Measurements from ENCODE around the gene KHDC4. TPM values are rescaled to one million over a fixed set of nuclear protein-coding genes. Genes with fewer than 3 reads are reported as not detected.
"Not testable (repeated sequence)": the region's sequence is repeated elsewhere in the genome, so short reads cannot be mapped to it uniquely, and the experiment has no call there.

KHDC4 gene
- total RNA-seq, 1 donor from 2014 or later = 83.5 TPM

DNA sequence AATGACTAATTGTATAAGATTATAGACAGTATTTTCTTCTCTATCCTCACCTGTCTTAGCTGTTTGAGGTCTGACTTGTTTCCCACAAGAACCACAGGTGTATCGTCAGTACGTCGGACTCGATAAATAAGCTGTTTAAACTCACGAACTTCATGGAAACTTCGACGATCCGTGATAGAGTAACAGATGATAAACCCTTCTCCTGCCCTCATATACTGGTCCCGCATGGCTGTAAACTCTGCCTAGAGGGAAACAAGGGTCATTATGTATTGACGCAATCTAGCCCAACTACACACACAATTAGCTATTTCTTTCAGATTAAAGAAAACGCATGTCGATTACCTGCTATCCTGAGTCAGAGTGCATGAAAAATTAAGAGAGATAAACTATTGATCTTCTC is 30.0 kb downstream of the KHDC4 start:
- Mint-ChIP-seq H3K36me3 (ENCODE audit: low read depth) (peaks cover 67% of the 10 kb centered on the region), H3K27ac (no peak overlapping the region), H3K4me3 (ENCODE audit: low read depth) (no peak overlapping the region), H3K27me3 (ENCODE audit: low read depth) (no peaks in the 10 kb centered on the region), H3K4me1 (ENCODE audit: low read depth) (no peaks in the 10 kb centered on the region), H3K9me3 (no peaks in the 10 kb centered on the region)
- no peak for DNase-seq (ENCODE audit: low spot score)
- intact Hi-C loops (cut with micrococcal nuclease) = no loop called here

DNA sequence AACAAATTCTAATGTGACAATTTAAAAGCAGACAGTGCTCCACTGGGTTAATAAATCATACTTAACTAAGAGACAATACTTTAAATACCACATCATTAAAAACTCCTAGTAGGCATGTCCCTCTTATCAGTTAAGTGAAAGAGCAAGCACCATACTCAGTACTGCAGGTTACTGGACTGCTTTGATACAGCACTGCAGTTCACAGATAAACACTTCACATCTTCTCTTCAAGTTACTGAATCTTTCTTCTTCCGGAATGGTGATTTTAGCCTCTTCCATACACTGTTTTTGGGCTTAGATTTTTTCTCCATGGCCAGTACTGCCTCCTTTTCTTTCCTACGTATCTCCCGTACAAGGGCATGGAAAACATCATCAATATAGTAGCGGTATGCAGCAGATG is 34.1 kb downstream of the KHDC4 start:
- H3K4me1 Mint-ChIP-seq (ENCODE audit: low read depth) = peaks cover 2% of the 10 kb centered on the region

DNA sequence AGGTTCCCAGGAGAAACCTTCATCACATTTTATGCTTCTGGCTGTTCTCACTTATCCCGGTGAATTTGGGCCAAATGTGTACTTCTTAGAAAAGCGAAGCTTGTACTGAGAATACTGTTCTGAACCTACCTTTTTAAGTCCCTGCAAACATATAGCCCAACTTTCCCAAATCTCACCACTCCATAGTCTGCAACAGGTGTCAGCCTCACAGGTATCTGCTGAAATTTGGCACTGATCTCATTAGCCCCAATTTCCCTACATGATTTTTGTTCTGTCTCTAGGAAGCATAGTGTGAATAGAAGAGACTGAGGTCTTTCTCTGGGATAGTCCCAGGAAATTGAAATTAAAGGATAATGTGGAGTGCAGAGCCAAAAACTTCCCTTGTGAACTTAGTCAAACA is 34.5 kb downstream of the KHDC4 start:
- intact Hi-C loops (cut with micrococcal nuclease) = no loop called here
- DNase-seq (ENCODE audit: low spot score) = no peak
- no peaks in the 10 kb centered on the region for H3K9me3 Mint-ChIP-seq
- H3K4me1 Mint-ChIP-seq (ENCODE audit: low read depth) = peaks cover 2% of the 10 kb centered on the region
- no peak overlapping the region for H3K4me3 Mint-ChIP-seq (ENCODE audit: low read depth)
- H3K36me3 Mint-ChIP-seq (ENCODE audit: low read depth) = peaks cover 55% of the 10 kb centered on the region
- H3K27ac Mint-ChIP-seq = no peak overlapping the region
- no peaks in the 10 kb centered on the region for H3K27me3 Mint-ChIP-seq (ENCODE audit: low read depth)

More for the DNA sequence above, 34.1 kb downstream of the KHDC4 start:
- DNase-seq (ENCODE audit: low spot score) = no peak
- no peak overlapping the region for H3K27ac Mint-ChIP-seq
- H3K27me3 Mint-ChIP-seq (ENCODE audit: low read depth) = no peaks in the 10 kb centered on the region
- H3K9me3 Mint-ChIP-seq = no peaks in the 10 kb centered on the region
- peaks cover 57% of the 10 kb centered on the region for H3K36me3 Mint-ChIP-seq (ENCODE audit: low read depth)
- H3K4me3 Mint-ChIP-seq (ENCODE audit: low read depth) = no peak overlapping the region
- intact Hi-C loops (cut with micrococcal nuclease) = no loop called here

DNA sequence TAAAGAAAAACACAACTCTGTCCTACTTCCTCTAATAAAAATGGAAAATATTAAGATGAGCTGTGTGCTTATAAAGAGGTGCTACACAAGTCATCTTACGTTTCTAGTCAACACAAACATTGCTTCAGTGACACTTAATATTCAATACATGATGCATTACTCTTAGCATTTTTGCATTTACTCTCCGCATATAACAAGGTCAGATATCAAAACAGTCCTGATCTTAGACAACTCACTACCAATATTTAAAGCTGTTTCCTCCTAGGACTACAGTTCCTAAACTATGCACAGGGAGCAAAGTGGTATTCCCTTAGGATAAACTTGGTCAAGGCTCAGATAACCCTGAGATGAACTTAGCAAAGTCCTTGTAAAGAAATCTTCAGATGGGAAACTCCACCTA is 35.3 kb downstream of the KHDC4 start:
- no peaks in the 10 kb centered on the region for H3K27me3 Mint-ChIP-seq (ENCODE audit: low read depth)
- peaks cover 47% of the 10 kb centered on the region for H3K36me3 Mint-ChIP-seq (ENCODE audit: low read depth)

DNA sequence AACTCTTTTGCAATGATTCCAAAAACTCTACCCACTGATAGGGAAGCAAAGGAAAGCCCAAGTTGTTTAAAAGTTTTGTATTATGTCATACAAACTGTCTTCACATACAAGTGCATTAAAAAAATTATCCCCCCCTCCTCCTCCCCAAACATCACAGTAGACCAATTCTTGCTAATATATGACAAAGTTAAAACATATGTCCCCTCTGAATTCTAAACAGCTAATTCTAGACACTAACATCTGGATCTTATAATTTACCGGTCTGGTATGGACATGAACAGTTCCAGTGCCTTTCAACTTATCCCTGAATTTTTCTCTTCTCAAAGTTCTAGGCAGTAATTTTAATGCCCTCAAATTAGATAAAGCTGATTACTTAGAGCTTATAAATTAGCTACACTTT is 36.5 kb downstream of the KHDC4 start:
- no peak overlapping the region for H3K4me3 Mint-ChIP-seq (ENCODE audit: low read depth)
- H3K27me3 Mint-ChIP-seq (ENCODE audit: low read depth) = no peaks in the 10 kb centered on the region
- no peak overlapping the region for H3K27ac Mint-ChIP-seq
- intact Hi-C loops (cut with micrococcal nuclease) = no loop called here
- H3K36me3 Mint-ChIP-seq (ENCODE audit: low read depth) = peaks cover 39% of the 10 kb centered on the region
- H3K9me3 Mint-ChIP-seq = no peaks in the 10 kb centered on the region
- DNase-seq (ENCODE audit: low spot score) = no peak
- peaks cover 14% of the 10 kb centered on the region for H3K4me1 Mint-ChIP-seq (ENCODE audit: low read depth)

More for the DNA sequence above, 35.3 kb downstream of the KHDC4 start:
- Mint-ChIP-seq H3K9me3 (no peaks in the 10 kb centered on the region), H3K4me1 (ENCODE audit: low read depth) (peaks cover 3% of the 10 kb centered on the region), H3K4me3 (ENCODE audit: low read depth) (no peak overlapping the region), H3K27ac (no peak overlapping the region)
- intact Hi-C loops (cut with micrococcal nuclease) = no loop called here
- DNase-seq (ENCODE audit: low spot score) = no peak

DNA sequence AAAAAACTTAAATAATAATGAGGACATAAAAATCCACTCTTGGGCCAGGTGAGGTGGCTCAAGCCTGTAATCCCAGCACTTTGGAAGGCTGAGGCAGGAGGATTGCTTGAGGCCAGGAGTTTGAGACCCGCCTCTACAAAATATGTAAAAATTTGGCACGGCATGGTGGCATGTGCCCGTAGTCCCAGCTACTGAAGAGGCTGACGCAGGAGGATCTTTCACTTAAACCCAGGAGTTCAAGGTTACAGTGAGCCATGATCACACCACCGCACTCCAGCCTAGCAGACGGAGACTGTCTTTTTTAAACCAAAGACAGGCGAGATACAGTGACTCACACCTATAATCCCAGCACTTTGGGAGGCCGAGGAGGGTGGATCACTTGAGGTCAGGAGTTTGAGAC is 37.7 kb downstream of the KHDC4 start:
- DNase-seq (ENCODE audit: low spot score); intact Hi-C loops (cut with micrococcal nuclease); H3K27me3 Mint-ChIP-seq (ENCODE audit: low read depth); H3K27ac Mint-ChIP-seq; H3K9me3 Mint-ChIP-seq; H3K4me3 Mint-ChIP-seq (ENCODE audit: low read depth): not testable (repeated sequence)
- Mint-ChIP-seq H3K36me3 (ENCODE audit: low read depth) (peaks cover 35% of the 10 kb centered on the region), H3K4me1 (ENCODE audit: low read depth) (peaks cover 15% of the 10 kb centered on the region)

DNA sequence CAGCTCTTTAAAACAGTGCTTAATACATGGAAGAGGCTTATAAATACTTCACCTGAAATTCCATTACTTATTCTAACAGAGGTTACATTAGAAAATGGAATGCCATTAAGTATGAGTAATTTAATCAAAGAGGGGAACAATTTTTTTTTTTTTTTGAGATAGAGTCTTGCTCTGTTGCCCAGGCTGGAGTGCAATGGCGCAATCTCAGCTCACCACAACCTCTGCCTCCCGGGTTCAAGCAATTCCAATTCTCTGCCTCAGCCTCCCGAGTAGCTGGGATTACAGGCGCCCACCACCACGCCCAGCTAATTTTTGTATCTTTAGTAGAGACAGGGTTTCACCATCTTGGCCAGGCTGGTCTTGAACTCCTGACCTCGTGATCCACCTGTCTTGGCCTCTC is 38.6 kb downstream of the KHDC4 start:
- H3K27me3 Mint-ChIP-seq (ENCODE audit: low read depth); H3K4me3 Mint-ChIP-seq (ENCODE audit: low read depth); intact Hi-C loops (cut with micrococcal nuclease); H3K9me3 Mint-ChIP-seq; H3K27ac Mint-ChIP-seq; DNase-seq (ENCODE audit: low spot score): not testable (repeated sequence)
- H3K36me3 Mint-ChIP-seq (ENCODE audit: low read depth) = peaks cover 31% of the 10 kb centered on the region
- peaks cover 15% of the 10 kb centered on the region for H3K4me1 Mint-ChIP-seq (ENCODE audit: low read depth)

DNA sequence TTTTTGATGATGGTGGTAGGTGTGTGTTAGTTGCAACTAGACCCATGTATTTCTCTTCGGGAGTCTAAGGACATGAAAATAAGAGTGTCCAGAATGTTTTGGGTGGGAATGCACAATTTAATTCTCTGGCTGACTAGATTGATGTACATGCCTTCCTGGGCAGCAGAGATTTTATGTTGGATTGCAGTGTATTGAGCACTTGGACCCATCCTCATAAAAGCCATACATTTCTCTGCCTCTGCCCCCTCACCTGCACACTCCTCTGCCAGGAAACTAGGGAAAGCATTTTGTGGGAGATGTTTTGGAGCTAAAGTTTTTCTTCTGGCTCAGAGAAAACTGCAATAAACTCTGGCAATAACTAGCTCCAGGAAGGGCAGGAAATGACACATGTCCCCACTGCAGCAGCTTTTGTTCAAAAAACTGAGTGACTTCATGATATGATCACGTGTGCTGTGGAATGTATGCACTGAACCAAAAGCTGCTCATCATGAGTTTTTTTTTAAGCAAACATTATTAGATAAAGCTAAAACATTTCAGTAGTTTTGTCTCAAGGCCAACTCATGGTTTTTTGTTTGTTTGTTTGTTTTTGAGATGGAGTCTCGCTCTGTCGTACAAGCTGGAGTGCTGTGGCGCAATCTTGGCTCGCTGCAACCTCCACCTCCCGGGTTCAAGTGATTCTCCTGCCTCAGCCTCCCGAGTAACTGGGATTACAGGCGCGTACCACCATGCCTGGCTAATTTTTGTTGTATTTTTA is 40.6 kb downstream of the KHDC4 start:
- Mint-ChIP-seq H3K27ac (peak overlapping the region; percentile 8), H3K36me3 (ENCODE audit: low read depth) (peaks cover 10% of the 10 kb centered on the region), H3K4me1 (ENCODE audit: low read depth) (peaks cover 13% of the 10 kb centered on the region), H3K9me3 (no peaks in the 10 kb centered on the region), H3K27me3 (ENCODE audit: low read depth) (no peaks in the 10 kb centered on the region), H3K4me3 (ENCODE audit: low read depth) (no peak overlapping the region)
- intact Hi-C loops (cut with micrococcal nuclease) = no loop called here
- no peak for DNase-seq (ENCODE audit: low spot score)

DNA sequence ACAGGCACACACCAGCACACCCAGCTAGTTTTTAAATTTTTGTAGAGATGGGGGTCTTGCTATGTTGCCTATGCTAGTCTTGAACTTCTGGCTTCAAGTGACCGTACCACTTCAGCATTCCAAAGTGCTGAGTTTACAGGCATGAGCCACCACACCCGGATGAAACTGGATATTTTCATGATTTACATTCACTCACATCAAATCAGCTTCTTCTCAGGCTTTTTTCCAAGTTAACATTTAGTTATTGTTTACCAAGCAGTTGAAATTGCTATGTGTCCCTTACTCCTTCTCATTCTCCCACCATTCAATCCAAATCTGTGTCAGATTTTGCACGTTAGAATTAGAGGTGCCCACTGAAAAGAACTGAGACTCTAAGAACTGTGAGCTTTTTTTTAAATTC is 41.4 kb downstream of the KHDC4 start:
- Mint-ChIP-seq H3K36me3 (ENCODE audit: low read depth) (peaks cover 7% of the 10 kb centered on the region), H3K4me1 (ENCODE audit: low read depth) (peaks cover 13% of the 10 kb centered on the region), H3K27ac (peak overlapping the region; percentile 8), H3K27me3 (ENCODE audit: low read depth) (no peaks in the 10 kb centered on the region), H3K9me3 (no peaks in the 10 kb centered on the region), H3K4me3 (ENCODE audit: low read depth) (no peak overlapping the region)
- DNase-seq (ENCODE audit: low spot score) = no peak
- intact Hi-C loops (cut with micrococcal nuclease) = no loop called here

DNA sequence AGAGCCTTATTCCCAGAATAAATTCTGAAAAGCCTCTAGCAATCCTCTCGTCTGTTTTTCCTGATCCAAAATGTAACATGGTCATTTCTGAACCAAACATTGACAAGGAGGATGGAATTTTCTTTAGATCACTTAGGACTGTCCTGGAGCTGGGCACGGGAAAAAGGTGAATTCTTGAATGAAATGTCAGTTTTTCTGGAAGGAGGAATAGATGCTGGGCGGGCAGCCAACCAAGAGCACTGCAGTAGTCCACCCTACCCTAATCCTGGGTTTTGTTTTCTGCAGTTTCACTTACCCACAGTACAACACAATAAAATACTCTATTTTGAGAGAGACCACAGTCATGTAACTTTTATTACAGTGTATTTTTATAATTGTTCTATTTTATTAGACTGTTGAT is 44.0 kb downstream of the KHDC4 start:
- Mint-ChIP-seq H3K4me1 (ENCODE audit: low read depth) (peaks cover 13% of the 10 kb centered on the region), H3K27ac (no peak overlapping the region), H3K27me3 (ENCODE audit: low read depth) (no peaks in the 10 kb centered on the region), H3K4me3 (ENCODE audit: low read depth) (no peak overlapping the region), H3K36me3 (ENCODE audit: low read depth) (no peaks in the 10 kb centered on the region), H3K9me3 (no peaks in the 10 kb centered on the region)
- DNase-seq (ENCODE audit: low spot score) = no peak
- intact Hi-C loops (cut with micrococcal nuclease) = no loop called here

DNA sequence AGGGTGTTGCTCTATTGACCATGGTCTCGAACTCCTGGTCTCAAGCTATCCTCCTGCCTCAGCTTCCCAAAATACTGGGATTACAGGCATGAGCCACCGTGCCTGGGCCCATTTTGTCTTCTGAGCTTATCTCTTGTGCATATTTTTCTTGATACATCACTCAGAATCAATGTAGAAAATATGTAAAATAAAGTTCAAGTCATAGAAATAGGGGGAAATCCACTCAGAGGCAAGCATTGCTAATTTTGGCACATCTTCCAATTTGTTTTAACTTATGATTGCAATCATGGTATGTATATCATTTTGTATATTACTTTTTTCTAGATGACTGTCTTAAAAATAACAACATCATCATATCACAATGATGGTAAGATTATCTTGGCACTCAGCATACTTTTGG is 44.6 kb downstream of the KHDC4 start:
- peaks cover 13% of the 10 kb centered on the region for H3K4me1 Mint-ChIP-seq (ENCODE audit: low read depth)
- H3K27me3 Mint-ChIP-seq (ENCODE audit: low read depth) = no peaks in the 10 kb centered on the region
- intact Hi-C loops (cut with micrococcal nuclease) = no loop called here
- H3K36me3 Mint-ChIP-seq (ENCODE audit: low read depth) = no peaks in the 10 kb centered on the region
- no peak overlapping the region for H3K27ac Mint-ChIP-seq
- DNase-seq (ENCODE audit: low spot score) = no peak
- no peaks in the 10 kb centered on the region for H3K9me3 Mint-ChIP-seq
- H3K4me3 Mint-ChIP-seq (ENCODE audit: low read depth) = no peak overlapping the region

DNA sequence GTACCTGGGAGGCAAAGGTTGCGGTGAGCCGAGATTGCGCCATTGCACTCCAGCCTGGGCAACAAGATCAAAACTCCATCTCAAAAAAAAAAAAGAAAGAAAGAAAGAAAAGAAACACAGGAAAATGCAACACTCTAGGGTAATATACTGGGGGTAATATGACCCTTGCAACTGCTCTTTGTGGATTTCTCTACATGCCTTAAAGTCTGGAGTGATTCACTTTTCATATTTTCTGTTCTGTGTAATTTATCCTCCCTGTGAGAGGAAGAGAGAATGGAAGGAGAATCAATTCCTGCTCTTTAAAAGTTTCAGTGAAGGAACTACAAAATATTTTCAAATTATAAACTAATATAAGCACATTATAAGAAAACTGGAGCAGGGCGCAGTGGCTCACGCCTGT is 45.7 kb downstream of the KHDC4 start:
- H3K4me1 Mint-ChIP-seq (ENCODE audit: low read depth) = peaks cover 8% of the 10 kb centered on the region
- H3K4me3 Mint-ChIP-seq (ENCODE audit: low read depth) = no peak overlapping the region
- H3K36me3 Mint-ChIP-seq (ENCODE audit: low read depth) = peaks cover 3% of the 10 kb centered on the region
- H3K27ac Mint-ChIP-seq = no peak overlapping the region
- no peaks in the 10 kb centered on the region for H3K9me3 Mint-ChIP-seq
- H3K27me3 Mint-ChIP-seq (ENCODE audit: low read depth) = no peaks in the 10 kb centered on the region
- intact Hi-C loops (cut with micrococcal nuclease) = no loop called here
- no peak for DNase-seq (ENCODE audit: low spot score)

DNA sequence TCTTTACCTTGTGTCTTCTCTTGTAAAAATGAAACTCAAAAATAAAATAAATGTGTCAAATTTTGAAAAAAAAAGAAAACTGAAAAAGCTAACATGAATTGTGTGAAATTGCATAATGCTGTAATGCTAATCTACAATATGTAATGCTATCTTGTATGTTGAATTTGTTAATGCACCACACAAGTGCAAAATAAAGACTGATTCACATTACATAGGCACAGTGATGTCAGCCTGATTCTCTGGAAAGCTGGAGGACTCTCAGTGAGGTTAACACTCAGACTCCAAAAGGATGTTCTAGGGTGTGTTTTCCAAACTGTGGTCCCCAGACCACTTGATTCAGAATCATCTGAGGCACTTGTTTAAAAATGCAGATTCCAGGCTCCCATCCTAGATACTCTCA is 49.2 kb downstream of the KHDC4 start:
- no peak overlapping the region for H3K4me3 Mint-ChIP-seq (ENCODE audit: low read depth)
- no peaks in the 10 kb centered on the region for H3K4me1 Mint-ChIP-seq (ENCODE audit: low read depth)
- no peaks in the 10 kb centered on the region for H3K27me3 Mint-ChIP-seq (ENCODE audit: low read depth)
- intact Hi-C loops (cut with micrococcal nuclease) = no loop called here
- peaks cover 12% of the 10 kb centered on the region for H3K36me3 Mint-ChIP-seq (ENCODE audit: low read depth)
- H3K9me3 Mint-ChIP-seq = no peaks in the 10 kb centered on the region
- DNase-seq (ENCODE audit: low spot score) = no peak
- H3K27ac Mint-ChIP-seq = no peak overlapping the region
